Panc1 (cell line): Measurements from ENCODE around the gene C2orf69. TPM values are rescaled to one million over a fixed set of nuclear protein-coding genes. Genes with fewer than 3 reads are reported as not detected.

Experiments
- ATAC-seq: fragments of 200-7000 bp; cut with Tn5 transposase; 2 replicates; pipeline ENCODE4 v1.9.1; 2020; ENCODE audit warnings: mild to moderate bottlenecking, moderate library complexity
- BruUV-seq: library from RNA; stranded (reverse); fragments of 400-500 nt; replicated peaks from 2 replicates; lab custom pipeline; 2021; lab: Mats Ljungman, UMichigan
- CTCF ChIA-PET: fragments of 300-600 bp; sonication (Branson Sonifier 250); formaldehyde crosslinking; loops from one replicate; lab custom pipeline; 2022; ENCODE audit warnings: antibody characterized with exemption; lab: Charles Lee
- POLR2A ChIA-PET: fragments of 300-600 bp; sonication (Branson Sonifier 250); formaldehyde crosslinking; loops from one replicate; lab custom pipeline; 2022; ENCODE audit warnings: antibody characterized with exemption; lab: Charles Lee
- DNase-seq: peaks from one replicate; pipeline ENCODE4 v3.0.0-alpha.2; 2010; ENCODE audit warnings: low read depth, low spot score
- H3K27ac ChIP-seq: 2 replicates; pipeline ENCODE4 v1.5.1; 2011; ENCODE audit warnings: mild to moderate bottlenecking, low read length, inconsistent platforms
- H3K27me3 ChIP-seq: fragments of 200-500 bp; sonication (Bioruptor generic); 2 replicates; pipeline ENCODE4 v1.6.0; 2014; ENCODE audit warnings: low read length, inconsistent platforms; ENCODE audit not compliant: control insufficient read depth, insufficient read depth
- H3K36me3 ChIP-seq: fragments of 200-500 bp; sonication (Bioruptor generic); 2 replicates; pipeline ENCODE4 v1.5.1; 2014; ENCODE audit warnings: inconsistent platforms, mild to moderate bottlenecking, low read length, moderate library complexity; ENCODE audit not compliant: control insufficient read depth, insufficient read depth
- H3K4me1 ChIP-seq: 2 replicates; pipeline ENCODE4 v1.5.1; 2011; ENCODE audit warnings: inconsistent platforms, mild to moderate bottlenecking, low read length, moderate library complexity; ENCODE audit not compliant: control insufficient read depth, insufficient read depth
- H3K4me3 ChIP-seq, 2 experiments: 2 replicates each; pipeline ENCODE4 v1.5.1; 2011 to 2012; ENCODE audit warnings: low read depth in 2 of 2, low read length in 2 of 2, mild to moderate bottlenecking in 2 of 2, inconsistent platforms in 1 of 2, moderate library complexity in 1 of 2
- H3K9me3 ChIP-seq: fragments of 200-500 bp; sonication (Bioruptor generic); 2 replicates; pipeline ENCODE4 v1.5.1; 2014; ENCODE audit warnings: low read depth, mild to moderate bottlenecking, inconsistent platforms, low read length, moderate library complexity; ENCODE audit not compliant: control insufficient read depth, insufficient read depth
- CTCF ChIP-seq: fragments of 450-650 bp; IDR thresholded peaks from 2 replicates; pipeline ENCODE4 v1.5.1; 2017; ENCODE audit warnings: mild to moderate bottlenecking
- POLR2AphosphoS5 ChIP-seq: IDR thresholded peaks from 2 replicates; pipeline ENCODE4 v1.6.1; 2012; ENCODE audit warnings: mild to moderate bottlenecking, low read depth, low read length, moderate library complexity
- SIN3A ChIP-seq: IDR thresholded peaks from 2 replicates; pipeline ENCODE4 v1.6.1; 2012; ENCODE audit warnings: low read depth, mild to moderate bottlenecking, low read length, moderate library complexity, borderline replicate concordance; ENCODE audit not compliant: insufficient read depth
- TCF7L2 ChIP-seq: IDR thresholded peaks from 2 replicates; pipeline ENCODE4 v1.6.1; 2011; ENCODE audit warnings: mild to moderate bottlenecking, low read depth, low read length, inconsistent platforms
- in situ Hi-C: cut with HindIII; loops from 2 replicates; pipeline ENCODE4 v1.10.0; 2016; ENCODE audit warnings: low sequenced_read_pairs, low pct_unique_long_range_greater_than_20kb
- intact Hi-C: fragments of 100-400 bp; cut with micrococcal nuclease; formaldehyde crosslinking; loops from one replicate; pipeline ENCODE4 v1.10.0; 2022; ENCODE audit not compliant: unreplicated experiment
- total RNA-seq: library from RNA; stranded (reverse); gene quantifications from one replicate; pipeline ENCODE4 v1.2.1, GENCODE V29; 2021; ENCODE audit not compliant: unreplicated experiment
- TF ChIP-seq, protein P1 (sequence below), 2 experiments: IDR thresholded peaks; 2 replicates each; pipeline ENCODE4 v1.6.1; 2011 to 2012; ENCODE audit warnings: low read depth in 2 of 2, control low read depth in 1 of 2, low read length in 1 of 2, mild to moderate bottlenecking in 1 of 2, moderate library complexity in 1 of 2; ENCODE audit not compliant: insufficient read depth in 1 of 2

C2orf69 gene
- total RNA-seq, 1 experiment from 2014 or later: 21.8 TPM

- POLR2A ChIA-PET: no interaction called here
- no TSS peak for BruUV-seq
Observed at GRCh38 chr2:199968126-199968525, 57.0 kb downstream of the C2orf69 start.

GRCh38 chr2:199972088-199972626 is 61.1 kb downstream of the C2orf69 start:
- no peaks in the 10 kb centered on the region for H3K27me3 ChIP-seq
- H3K4me1 ChIP-seq: peaks cover 2% of the 10 kb centered on the region; the same call in 1 of the 2 replicates
- H3K36me3 ChIP-seq: no peaks in the 10 kb centered on the region
- TF ChIP-seq POLR2AphosphoS5 (no peak), SIN3A (no peak)
- TF ChIP-seq, protein P1, sequence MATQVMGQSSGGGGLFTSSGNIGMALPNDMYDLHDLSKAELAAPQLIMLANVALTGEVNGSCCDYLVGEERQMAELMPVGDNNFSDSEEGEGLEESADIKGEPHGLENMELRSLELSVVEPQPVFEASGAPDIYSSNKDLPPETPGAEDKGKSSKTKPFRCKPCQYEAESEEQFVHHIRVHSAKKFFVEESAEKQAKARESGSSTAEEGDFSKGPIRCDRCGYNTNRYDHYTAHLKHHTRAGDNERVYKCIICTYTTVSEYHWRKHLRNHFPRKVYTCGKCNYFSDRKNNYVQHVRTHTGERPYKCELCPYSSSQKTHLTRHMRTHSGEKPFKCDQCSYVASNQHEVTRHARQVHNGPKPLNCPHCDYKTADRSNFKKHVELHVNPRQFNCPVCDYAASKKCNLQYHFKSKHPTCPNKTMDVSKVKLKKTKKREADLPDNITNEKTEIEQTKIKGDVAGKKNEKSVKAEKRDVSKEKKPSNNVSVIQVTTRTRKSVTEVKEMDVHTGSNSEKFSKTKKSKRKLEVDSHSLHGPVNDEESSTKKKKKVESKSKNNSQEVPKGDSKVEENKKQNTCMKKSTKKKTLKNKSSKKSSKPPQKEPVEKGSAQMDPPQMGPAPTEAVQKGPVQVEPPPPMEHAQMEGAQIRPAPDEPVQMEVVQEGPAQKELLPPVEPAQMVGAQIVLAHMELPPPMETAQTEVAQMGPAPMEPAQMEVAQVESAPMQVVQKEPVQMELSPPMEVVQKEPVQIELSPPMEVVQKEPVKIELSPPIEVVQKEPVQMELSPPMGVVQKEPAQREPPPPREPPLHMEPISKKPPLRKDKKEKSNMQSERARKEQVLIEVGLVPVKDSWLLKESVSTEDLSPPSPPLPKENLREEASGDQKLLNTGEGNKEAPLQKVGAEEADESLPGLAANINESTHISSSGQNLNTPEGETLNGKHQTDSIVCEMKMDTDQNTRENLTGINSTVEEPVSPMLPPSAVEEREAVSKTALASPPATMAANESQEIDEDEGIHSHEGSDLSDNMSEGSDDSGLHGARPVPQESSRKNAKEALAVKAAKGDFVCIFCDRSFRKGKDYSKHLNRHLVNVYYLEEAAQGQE (IDR thresholded peaks at IDR 0.05; ENCODE audit: insufficient read depth in 1 of 2, low read depth in 2 of 2, low read length in 1 of 2): no peak
- POLR2A ChIA-PET: no interaction called here
- BruUV-seq: no TSS peak
- H3K27ac ChIP-seq: no peak overlapping the region
- no peak overlapping the region for H3K4me3 ChIP-seq
- intact Hi-C loops (no loop called here), in situ Hi-C loops (no loop called here)
- H3K9me3 ChIP-seq: no peaks in the 10 kb centered on the region
- CTCF ChIA-PET: no interaction called here
- ATAC-seq (no peak), DNase-seq (no peak)

More at GRCh38 chr2:199968126-199968525, 57.0 kb downstream of the C2orf69 start:
- no peak overlapping the region for H3K4me3 ChIP-seq
- ATAC-seq (no peak), DNase-seq (no peak)
- peaks cover 22% of the 10 kb centered on the region for H3K36me3 ChIP-seq
- H3K27ac ChIP-seq: no peak overlapping the region
- no peaks in the 10 kb centered on the region for H3K27me3 ChIP-seq
- H3K4me1 ChIP-seq: no peaks in the 10 kb centered on the region
- intact Hi-C loops (no loop called here), in situ Hi-C loops (no loop called here)
- TF ChIP-seq CTCF (no peak), POLR2AphosphoS5 (no peak), TCF7L2 (no peak), SIN3A (no peak)
- TF ChIP-seq, protein P1 (IDR thresholded peaks at IDR 0.05; ENCODE audit: insufficient read depth in 1 of 2, low read depth in 2 of 2, low read length in 1 of 2): no peak
- CTCF ChIA-PET: no interaction called here
- H3K9me3 ChIP-seq: no peaks in the 10 kb centered on the region
